Upper lobe of left lung (tissue), 4 donors: ENCODE data around the gene MT4.

ENCODE experiments used
- CTCF ChIP-seq, 6 experiments: fragments of 450-650 bp in 4 of 6; fragments of 200-600 bp in 2 of 6; sonication (generic) in 2 of 6; IDR thresholded peaks; one replicate each; pipeline ENCODE4 v1.5.1; 2016 to 2019; ENCODE audit warnings: antibody characterized with exemption in 6 of 6
- EP300 ChIP-seq, 4 donors: sonication (generic); formaldehyde crosslinking; IDR thresholded peaks; one replicate each; pipeline ENCODE4 v1.5.1; 2017; ENCODE audit warnings: antibody characterized with exemption in 4 of 4, control low read depth in 2 of 4
- POLR2A ChIP-seq, 4 donors: fragments of 450-650 bp; IDR thresholded peaks; one replicate each; pipeline ENCODE4 v1.5.1; 2016 to 2017; ENCODE audit warnings: antibody characterized with exemption in 4 of 4, mild to moderate bottlenecking in 2 of 4
- POLR2AphosphoS5 ChIP-seq, 2 donors: sonication (generic); formaldehyde crosslinking; IDR thresholded peaks; one replicate each; pipeline ENCODE4 v1.5.1; 2017; ENCODE audit warnings: antibody characterized with exemption in 2 of 2

GRCh38 chr16:56520251-56520577 lies 44.7 kb upstream of the MT4 start:
- TF ChIP-seq CTCF (IDR thresholded peaks at IDR 0.05): no peak
- no peak for TF ChIP-seq POLR2A (IDR thresholded peaks at IDR 0.05)
- no peak for TF ChIP-seq EP300 (IDR thresholded peaks at IDR 0.05)
- TF ChIP-seq POLR2AphosphoS5 (IDR thresholded peaks at IDR 0.05): no peak
